HL-60 (cell line): ENCODE measurements around the gene ICAM2.

Experiments
- CTCF ChIP-seq: IDR thresholded peaks from one replicate; pipeline ENCODE4 v1.5.1; 2011; ENCODE audit warnings: low read length, control low read depth, inconsistent platforms; ENCODE audit not compliant: insufficient read depth
- GABPA ChIP-seq: IDR thresholded peaks from 2 replicates; pipeline ENCODE4 v1.6.1; 2012; ENCODE audit warnings: low read depth
- REST ChIP-seq: IDR thresholded peaks from 2 replicates; pipeline ENCODE4 v1.6.1; 2012; ENCODE audit warnings: low read depth; ENCODE audit not compliant: insufficient replicate concordance

GRCh38 chr17:64015447-64015846, 5.0 kb downstream of the ICAM2 start:
- no peak for TF ChIP-seq REST
- TF ChIP-seq CTCF = no peak
- TF ChIP-seq GABPA = no peak
